SK-N-DZ (cell line): ENCODE measurements around the gene KCNE2.
"Not testable (repeated sequence)": the region's sequence is repeated elsewhere in the genome, so short reads cannot be mapped to it uniquely, and the experiment has no call there.

Experiments
- DNase-seq: peaks from one replicate; pipeline ENCODE4 v3.0.0-alpha.2; 2015; ENCODE audit warnings: low spot score

KCNE2 gene

DNA sequence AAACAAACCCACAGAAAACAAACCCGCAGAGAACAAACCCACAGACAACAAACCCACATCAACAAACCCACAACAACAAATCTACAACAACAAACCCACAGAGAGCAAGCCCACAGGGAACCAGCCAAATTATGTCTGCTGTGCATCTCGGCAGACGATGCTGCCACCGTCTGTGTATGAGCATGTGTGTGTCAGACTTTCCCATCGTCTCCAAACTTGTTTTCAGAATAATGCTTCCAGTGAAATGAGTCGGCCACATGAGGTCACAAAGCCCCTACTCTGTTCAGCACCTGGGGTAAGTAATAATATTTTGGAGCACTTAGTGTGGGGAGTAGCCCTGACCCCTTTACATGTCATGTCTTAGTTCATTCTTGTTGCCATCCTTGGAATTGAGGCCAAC, 42.3 kb downstream of the KCNE2 start:
- not testable (repeated sequence) for DNase-seq

GRCh38 chr21:34406676-34407075, 42.9 kb downstream of the KCNE2 start:
- DNase-seq, result not testable (repeated sequence)

GRCh38 chr21:34407294-34407693, 43.5 kb downstream of the KCNE2 start:
- not testable (repeated sequence) for DNase-seq

DNA sequence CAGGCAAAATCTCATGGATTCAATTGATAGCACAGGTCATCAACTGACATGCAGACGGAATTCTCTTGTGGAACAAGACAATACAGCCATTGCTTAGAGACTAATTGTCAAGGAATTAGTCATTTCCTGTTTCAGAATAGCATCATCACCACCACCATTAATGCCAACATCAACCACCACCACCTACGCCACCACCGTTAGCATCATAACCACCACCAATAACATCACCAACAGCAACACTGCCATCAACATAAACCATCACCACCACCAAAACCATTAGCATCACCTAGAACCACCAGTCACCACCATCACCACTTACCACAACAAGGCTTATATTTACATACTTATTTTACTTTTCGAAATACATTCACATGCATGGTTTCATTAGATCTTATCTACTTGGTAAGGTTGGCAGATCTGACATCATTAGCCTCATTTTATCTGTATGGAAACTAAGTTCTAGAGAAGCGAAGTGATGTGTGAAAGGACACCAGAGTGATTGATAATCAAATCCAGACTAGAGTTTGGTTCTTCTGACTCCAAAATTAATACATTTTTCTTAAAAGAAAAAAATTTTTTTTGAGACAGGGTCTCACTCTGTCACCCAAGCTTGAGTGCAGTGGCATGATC, 53.8 kb downstream of the KCNE2 start:
- DNase-seq, result not testable (repeated sequence)
